ENCODE results near the gene BRIP1. TPM values are rescaled to one million over a fixed set of nuclear protein-coding genes. Genes with fewer than 3 reads are reported as not detected.

Gene BRIP1
- total and polyA plus RNA-seq, 2 donors (not counting 3 experiments of a cell fraction or from before 2014, with no cell fraction given): 1.8 to 12.1 TPM

DNA sequence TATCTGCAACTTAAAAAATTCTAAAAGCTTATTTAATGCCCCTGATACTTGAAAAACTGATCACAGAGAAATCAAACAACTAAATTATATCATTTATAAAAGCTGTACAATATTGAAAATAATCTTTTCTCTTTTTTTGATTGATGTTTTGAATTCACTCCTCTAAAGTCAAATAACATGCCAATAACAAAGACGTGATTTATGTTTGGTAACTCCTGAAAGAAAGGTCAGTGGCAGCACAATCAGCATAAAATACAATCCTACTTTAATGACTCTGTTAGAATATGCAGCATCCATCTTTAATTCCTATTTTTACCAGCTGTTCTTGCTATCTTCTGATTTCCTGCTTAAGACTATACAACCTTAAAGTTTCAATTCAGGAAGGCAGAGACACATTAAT is 221.6 kb downstream of the BRIP1 start:
- TF ChIP-seq POLR2AphosphoS5 (IDR thresholded peaks at IDR 0.05; ENCODE audit: insufficient read depth, low read depth, low read length): no peak
- TF ChIP-seq FOS (IDR thresholded peaks at IDR 0.05; ENCODE audit: borderline replicate concordance, insufficient read depth, low read length): no peak
- TF ChIP-seq GATA2 (IDR thresholded peaks at IDR 0.05; ENCODE audit: insufficient read depth, insufficient read length, low read depth, low read length): no peak
- Histone ChIP-seq H4K20me1 (replicated peaks; ENCODE audit: control insufficient read depth, extremely low read depth, insufficient read depth, low read length) (no peaks in the 10 kb centered on the region), H3K79me2 (ENCODE audit: control insufficient read depth, insufficient read depth, low read length) (no peaks in the 10 kb centered on the region), H3K27ac (ENCODE audit: insufficient read depth, low read depth, low read length) (no peak overlapping the region), H3K9me1 (replicated peaks; ENCODE audit: control insufficient read depth, extremely low read depth, insufficient read depth, low read length) (no peaks in the 10 kb centered on the region), H2AFZ (ENCODE audit: low read depth, low read length) (no peak overlapping the region), H3K27me3 (ENCODE audit: control insufficient read depth in 2 of 2, insufficient read depth in 2 of 2, low read length in 2 of 2) (no peaks in the 10 kb centered on the region), H3K4me2 (ENCODE audit: insufficient read depth, low read length) (no peak overlapping the region), H3K4me1 (ENCODE audit: control insufficient read depth, extremely low read depth, insufficient read depth, low read length) (no peaks in the 10 kb centered on the region), H3K9me3 (replicated peaks; ENCODE audit: control insufficient read depth, insufficient read depth, low read length) (no peaks in the 10 kb centered on the region), H3K36me3 (ENCODE audit: control insufficient read depth in 2 of 2, extremely low read depth in 1 of 2, insufficient read depth in 2 of 2, low read length in 2 of 2) (no peaks in the 10 kb centered on the region), H3K9ac (replicated peaks; ENCODE audit: extremely low read depth, insufficient read depth, low read length) (no peak overlapping the region), H3K4me3 (replicated peaks in 1 of 3; ENCODE audit: insufficient read depth in 1 of 3, low read depth in 1 of 3, low read length in 3 of 3) (no peak overlapping the region)
- no TSS peak for BruUV-seq (replicated peaks)
- CTCF ChIA-PET: interaction anchor here (1.8 kb wide), 1 partner anchor 195 kb away, joined by 6 read pairs; no protein-coding TSS in a partner anchor
- FAIRE-seq (no peak), DNase-seq (ENCODE audit: low read depth, low spot score) (no peak)
- intact Hi-C loops (cut with micrococcal nuclease) (no loop called here), dilution Hi-C loops (cut with MboI; ENCODE audit: extremely low pct_ligation_motif_present, low sequenced_read_pairs) (no loop called here)
- POLR2A ChIA-PET: no interaction called here

DNA sequence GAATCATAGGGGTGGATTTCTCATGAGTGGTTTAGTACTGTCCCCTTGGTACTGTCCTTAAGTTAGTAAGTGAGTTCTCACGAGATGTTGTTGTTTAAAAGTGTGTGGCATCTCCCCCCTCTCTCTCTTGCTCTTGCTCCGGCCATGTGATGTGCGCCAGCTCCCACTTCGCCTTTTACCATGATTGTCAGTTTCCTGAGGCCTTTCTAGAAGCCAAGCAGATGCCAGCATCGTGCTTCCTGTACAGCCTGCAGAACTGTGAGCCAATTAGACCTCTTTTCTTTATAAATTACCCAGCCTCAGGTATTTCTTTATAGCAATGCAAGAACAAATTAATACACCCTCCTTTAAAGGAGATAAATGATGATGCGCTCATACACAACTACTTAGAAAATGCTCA is 222.2 kb downstream of the BRIP1 start:
- POLR2A ChIA-PET: no interaction called here
- H3K27ac ChIP-seq (ENCODE audit: insufficient read depth, low read depth, low read length): no peak overlapping the region
- H4K20me1 ChIP-seq (replicated peaks; ENCODE audit: control insufficient read depth, extremely low read depth, insufficient read depth, low read length): no peaks in the 10 kb centered on the region
- no peak for DNase-seq (ENCODE audit: low read depth, low spot score)
- H2AFZ ChIP-seq (ENCODE audit: low read depth, low read length): no peak overlapping the region
- TF ChIP-seq POLR2AphosphoS5 (IDR thresholded peaks at IDR 0.05; ENCODE audit: insufficient read depth, low read depth, low read length): no peak
- TF ChIP-seq, protein P1, sequence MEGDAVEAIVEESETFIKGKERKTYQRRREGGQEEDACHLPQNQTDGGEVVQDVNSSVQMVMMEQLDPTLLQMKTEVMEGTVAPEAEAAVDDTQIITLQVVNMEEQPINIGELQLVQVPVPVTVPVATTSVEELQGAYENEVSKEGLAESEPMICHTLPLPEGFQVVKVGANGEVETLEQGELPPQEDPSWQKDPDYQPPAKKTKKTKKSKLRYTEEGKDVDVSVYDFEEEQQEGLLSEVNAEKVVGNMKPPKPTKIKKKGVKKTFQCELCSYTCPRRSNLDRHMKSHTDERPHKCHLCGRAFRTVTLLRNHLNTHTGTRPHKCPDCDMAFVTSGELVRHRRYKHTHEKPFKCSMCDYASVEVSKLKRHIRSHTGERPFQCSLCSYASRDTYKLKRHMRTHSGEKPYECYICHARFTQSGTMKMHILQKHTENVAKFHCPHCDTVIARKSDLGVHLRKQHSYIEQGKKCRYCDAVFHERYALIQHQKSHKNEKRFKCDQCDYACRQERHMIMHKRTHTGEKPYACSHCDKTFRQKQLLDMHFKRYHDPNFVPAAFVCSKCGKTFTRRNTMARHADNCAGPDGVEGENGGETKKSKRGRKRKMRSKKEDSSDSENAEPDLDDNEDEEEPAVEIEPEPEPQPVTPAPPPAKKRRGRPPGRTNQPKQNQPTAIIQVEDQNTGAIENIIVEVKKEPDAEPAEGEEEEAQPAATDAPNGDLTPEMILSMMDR (IDR thresholded peaks at IDR 0.05; ENCODE audit: extremely low read depth in 1 of 2, insufficient read depth in 1 of 2, low read depth in 1 of 2, low read length in 2 of 2): no peak
- no peak for TF ChIP-seq GATA2 (IDR thresholded peaks at IDR 0.05; ENCODE audit: insufficient read depth, insufficient read length, low read depth, low read length)
- TF ChIP-seq POLR2A (IDR thresholded peaks at IDR 0.05; ENCODE audit: low read depth, low read length): no peak
- TF ChIP-seq MYC (IDR thresholded peaks at IDR 0.05; ENCODE audit: low read depth, low read length): no peak
- no peak for TF ChIP-seq FOS (IDR thresholded peaks at IDR 0.05; ENCODE audit: borderline replicate concordance, insufficient read depth, low read length)
- TF ChIP-seq, protein P2, sequence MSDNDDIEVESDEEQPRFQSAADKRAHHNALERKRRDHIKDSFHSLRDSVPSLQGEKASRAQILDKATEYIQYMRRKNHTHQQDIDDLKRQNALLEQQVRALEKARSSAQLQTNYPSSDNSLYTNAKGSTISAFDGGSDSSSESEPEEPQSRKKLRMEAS (IDR thresholded peaks at IDR 0.05; ENCODE audit: insufficient read depth, insufficient read length): no peak
- no peak for TF ChIP-seq JUN (IDR thresholded peaks at IDR 0.05; ENCODE audit: borderline replicate concordance, insufficient read depth, insufficient read length, low read depth)
- no peak for TF ChIP-seq EZH2 (IDR thresholded peaks at IDR 0.05; ENCODE audit: borderline replicate concordance, low read depth, low read length, severe bottlenecking)
- no peak overlapping the region for H3K4me3 ChIP-seq (replicated peaks in 1 of 3; ENCODE audit: insufficient read depth in 1 of 3, low read depth in 1 of 3, low read length in 3 of 3)
- dilution Hi-C loops (cut with MboI; ENCODE audit: extremely low pct_ligation_motif_present, low sequenced_read_pairs) (no loop called here), intact Hi-C loops (cut with micrococcal nuclease) (no loop called here)
- CTCF ChIA-PET: interaction anchor here (1.8 kb wide), 1 partner anchor 195 kb away, joined by 6 read pairs; no protein-coding TSS in a partner anchor
- H3K4me1 ChIP-seq (ENCODE audit: control insufficient read depth, extremely low read depth, insufficient read depth, low read length): no peaks in the 10 kb centered on the region
- no peak for FAIRE-seq
- no peaks in the 10 kb centered on the region for H3K9me1 ChIP-seq (replicated peaks; ENCODE audit: control insufficient read depth, extremely low read depth, insufficient read depth, low read length)
- no peaks in the 10 kb centered on the region for H3K79me2 ChIP-seq (ENCODE audit: control insufficient read depth, insufficient read depth, low read length)
- H3K9me3 ChIP-seq (replicated peaks; ENCODE audit: control insufficient read depth, insufficient read depth, low read length): no peaks in the 10 kb centered on the region
- H3K27me3 ChIP-seq (ENCODE audit: control insufficient read depth in 2 of 2, insufficient read depth in 2 of 2, low read length in 2 of 2): no peaks in the 10 kb centered on the region
- no peak overlapping the region for H3K4me2 ChIP-seq (ENCODE audit: insufficient read depth, low read length)
- BruUV-seq (replicated peaks): no TSS peak
- H3K9ac ChIP-seq (replicated peaks; ENCODE audit: extremely low read depth, insufficient read depth, low read length): no peak overlapping the region
- H3K36me3 ChIP-seq (ENCODE audit: control insufficient read depth in 2 of 2, extremely low read depth in 1 of 2, insufficient read depth in 2 of 2, low read length in 2 of 2): no peaks in the 10 kb centered on the region
